Activated T-helper 9 cell treated with anti-CD3 and anti-CD28 coated beads, Interleukin-2, amount 50 U/mL, for 16 hours (primary cell): ENCODE data around the gene VPS33A.
"Not testable (repeated sequence)": the region's sequence is repeated elsewhere in the genome, so short reads cannot be mapped to it uniquely, and the experiment has no call there.

Experiments used
- DNase-seq: peaks from one replicate; pipeline ENCODE4 v3.0.0-alpha.2; 2020; ENCODE audit warnings: low read depth

VPS33A gene

DNA sequence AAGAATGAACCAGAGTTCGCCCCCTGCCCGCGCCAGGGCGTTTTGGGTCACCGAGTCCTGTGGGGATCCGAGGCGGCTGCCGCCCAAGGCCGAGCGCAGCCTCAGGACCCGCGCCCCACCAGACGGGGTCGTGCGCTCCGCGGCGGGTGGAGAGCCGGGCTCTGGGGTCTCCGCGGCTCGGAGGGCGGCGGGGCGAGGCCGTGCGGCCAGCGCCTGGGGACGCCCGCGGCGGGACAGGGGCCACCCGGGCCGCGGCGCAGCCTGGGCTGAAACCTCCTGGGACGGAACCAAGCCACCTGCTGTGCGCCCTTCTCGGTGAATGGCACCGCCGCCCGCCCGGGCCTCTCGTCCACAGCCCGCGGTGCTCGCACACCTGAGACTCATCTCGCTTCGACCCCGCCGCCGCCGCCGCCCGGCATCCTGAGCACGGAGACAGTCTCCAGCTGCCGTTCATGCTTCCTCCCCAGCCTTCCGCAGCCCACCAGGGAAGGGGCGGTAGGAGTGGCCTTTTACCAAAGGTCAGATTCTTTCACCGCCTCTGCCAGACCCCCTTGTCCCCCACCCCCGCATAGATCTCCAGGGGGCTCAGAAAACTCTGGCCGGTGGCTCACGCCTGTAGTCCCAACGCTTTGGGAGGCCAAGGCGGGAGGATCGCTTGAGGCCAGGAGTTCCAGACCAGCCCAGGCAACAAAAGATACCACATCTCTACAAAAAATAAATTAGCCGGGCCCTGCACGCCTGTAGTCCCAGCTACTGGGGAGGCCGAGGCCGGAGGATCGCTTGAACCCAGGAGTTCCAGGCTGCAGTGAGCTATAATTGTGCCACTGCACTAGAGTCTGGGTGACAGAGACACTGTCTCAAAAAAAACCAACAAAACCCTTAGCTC lies 61.9 kb downstream of the VPS33A start:
- no peak for DNase-seq

DNA sequence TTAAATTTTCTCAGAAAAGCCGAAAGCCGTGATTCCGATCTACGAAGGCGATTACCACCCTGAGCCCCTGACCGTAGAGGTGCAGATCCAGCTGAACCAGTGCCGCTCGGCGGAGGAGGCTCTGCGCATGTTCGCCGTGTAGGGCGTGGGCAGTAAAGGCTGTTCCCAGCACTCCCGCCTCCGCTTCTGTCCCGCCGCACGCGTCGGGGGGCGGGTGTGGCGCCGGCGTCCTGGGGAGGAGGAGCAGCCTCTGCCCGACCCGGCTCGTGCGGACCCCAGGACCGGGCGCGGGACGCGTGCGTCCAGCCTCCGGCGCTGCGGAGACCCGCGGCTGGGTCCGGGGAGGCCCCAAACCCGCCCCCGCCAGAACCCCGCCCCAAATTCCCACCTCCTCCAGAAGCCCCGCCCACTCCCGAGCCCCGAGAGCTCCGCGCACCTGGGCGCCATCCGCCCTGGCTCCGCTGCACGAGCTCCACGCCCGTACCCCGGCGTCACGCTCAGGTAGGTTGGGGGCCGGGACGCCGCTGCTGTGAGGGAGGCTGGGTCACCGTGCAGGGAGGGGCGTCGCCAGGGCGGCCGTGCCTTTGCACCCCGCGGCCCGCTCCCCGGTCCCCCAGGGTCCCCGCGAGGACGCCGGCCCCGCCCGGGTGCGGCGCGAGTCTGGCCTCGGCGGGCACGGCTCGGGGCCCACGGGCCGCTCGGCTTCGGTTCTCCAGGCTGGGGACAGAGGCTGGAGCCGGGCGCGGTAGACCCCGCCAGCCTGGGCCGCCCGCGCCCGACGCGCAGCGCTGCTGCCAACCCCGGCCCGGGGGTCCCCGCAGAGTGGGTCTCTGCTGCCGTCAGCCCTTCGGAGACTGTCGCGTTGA lies 62.8 kb downstream of the VPS33A start, which contains the start of gene B3GNT4:
B3GNT4 (plus strand) TSS at position 409 of the 866 bp plus-strand sequence. CDS start 910 bp downstream, outside the sequence.
- DNase-seq = peak; percentile 56

DNA sequence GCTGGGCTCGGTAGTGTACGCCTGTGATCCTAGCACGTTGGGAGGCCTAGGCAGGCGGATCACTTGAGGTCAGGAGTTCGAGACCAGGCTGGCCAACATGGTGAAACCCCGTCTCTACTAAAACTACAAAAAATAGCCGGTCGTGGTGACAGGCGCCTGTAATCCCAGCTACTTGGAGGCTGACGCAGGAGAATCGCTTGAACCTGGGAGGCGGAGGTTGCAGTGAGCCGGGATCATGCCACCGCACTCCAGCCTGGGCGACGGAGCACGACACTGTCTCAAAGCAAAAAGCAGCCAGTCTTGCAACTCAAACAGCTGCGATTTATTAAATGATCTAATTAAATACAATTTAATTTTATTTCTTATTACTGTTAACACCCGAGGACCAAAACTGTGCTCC lies 63.5 kb downstream of the VPS33A start:
- DNase-seq = not testable (repeated sequence)

DNA sequence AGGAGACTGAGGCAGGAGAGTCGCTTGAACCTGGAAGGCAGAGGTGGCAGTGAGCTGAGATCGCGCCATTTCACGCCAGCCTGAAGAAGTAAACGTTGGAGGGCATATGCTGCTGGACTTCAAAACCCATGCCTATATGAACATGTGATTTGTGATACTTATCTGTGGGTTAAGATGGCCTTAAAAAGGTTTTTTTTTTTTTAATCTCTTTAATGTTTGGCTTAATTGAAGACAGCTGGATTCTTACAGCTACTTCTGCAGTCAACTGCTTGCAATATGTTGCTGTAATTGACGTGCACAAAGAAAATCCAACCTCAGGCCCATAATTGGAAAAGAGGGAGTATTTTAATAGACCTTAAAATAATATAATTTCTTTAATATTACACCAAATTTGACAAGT lies 64.3 kb downstream of the VPS33A start:
- no peak for DNase-seq

DNA sequence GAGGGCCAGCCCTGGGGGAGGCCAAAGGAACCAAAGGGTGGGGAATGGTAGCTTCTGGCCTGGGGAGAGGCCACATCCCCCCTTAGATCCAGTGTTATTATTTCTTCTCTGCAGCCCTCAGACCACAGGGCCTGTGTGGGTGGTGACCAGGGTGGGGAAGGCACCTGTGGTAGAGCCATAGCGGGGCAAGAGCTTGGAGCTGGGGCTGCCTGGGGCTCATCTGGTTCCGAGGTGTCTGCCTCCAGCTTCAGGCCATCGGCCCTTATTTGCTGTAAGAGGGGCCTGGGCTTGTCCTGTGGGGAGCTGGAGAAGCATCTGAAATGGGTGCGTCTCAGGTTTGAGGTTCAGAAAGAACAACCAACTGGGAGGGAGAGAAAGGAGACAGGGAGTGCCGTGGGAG lies 64.9 kb downstream of the VPS33A start:
- DNase-seq = no peak

DNA sequence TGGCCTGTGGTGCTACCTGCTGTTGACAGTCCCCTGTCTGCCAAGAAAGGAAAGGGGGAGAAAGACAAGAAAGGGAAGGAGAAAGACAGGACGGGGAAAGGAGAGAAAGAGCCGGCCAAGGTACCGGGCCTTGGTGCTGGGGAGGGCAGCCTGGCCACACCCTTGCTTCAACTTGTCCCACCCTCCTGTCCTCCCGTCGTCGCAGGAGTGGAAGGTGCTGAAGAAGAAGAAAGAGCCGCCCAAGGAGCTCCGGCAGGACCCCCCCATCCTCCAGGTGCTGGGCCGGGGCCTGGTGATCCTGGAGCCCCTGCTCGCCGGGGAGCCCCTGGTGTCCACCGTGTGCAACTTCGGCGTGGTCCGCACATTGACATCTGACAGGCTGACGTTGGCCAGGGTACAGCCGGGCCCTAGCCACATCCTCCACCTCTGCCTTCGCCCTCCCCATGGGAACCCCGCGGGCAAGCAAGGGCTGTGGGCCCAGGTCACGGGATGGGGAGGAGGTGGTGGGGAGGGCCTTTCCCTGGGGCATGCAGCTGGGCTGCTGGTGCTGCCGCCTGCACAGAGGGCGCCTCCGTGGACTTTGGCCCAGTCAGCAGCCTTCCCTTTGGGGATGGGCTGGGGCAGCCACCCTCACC lies 65.6 kb downstream of the VPS33A start:
- no peak for DNase-seq

DNA sequence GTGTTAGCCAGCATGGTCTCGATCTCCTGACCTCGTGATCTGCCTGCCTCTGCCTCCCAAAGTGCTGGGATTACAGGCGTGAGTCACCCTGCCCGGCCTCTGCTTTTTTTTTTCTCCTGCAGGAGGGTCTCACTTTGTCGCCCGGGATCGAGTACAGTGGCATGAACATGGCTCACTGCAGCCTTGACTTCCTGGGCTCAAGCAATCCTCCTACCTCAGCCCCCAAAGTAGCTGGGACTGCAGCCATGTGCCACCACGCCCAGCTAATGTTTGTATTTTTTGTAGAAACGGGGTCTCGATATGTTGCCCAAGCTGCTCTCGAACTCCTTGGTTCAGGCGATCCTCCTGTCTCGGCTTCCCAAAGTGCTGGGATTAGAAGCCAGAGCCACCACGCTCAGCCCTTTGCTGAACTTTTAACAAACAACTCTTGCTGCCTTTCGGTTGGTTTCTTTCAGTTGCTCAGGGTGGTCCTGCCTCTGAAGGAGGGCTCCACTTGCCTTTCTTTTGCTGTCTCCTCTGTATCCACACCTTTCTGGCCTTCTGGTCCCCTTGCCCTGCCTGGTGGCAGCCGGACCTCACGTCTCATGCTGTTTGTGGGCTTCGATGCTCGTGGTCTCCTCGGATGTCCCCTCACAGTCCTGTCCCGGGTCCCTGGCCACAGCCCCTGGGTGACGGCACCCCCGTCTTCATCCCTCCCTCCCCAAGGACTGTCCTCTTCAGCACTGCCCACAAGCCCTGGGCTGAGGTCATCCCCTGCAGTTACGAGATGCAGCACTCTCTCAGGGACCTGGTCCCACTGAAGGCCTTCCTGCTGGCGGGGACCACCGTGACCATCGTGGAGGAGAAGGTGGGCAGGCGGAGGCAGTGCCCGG lies 66.6 kb downstream of the VPS33A start:
- DNase-seq = no peak

DNA sequence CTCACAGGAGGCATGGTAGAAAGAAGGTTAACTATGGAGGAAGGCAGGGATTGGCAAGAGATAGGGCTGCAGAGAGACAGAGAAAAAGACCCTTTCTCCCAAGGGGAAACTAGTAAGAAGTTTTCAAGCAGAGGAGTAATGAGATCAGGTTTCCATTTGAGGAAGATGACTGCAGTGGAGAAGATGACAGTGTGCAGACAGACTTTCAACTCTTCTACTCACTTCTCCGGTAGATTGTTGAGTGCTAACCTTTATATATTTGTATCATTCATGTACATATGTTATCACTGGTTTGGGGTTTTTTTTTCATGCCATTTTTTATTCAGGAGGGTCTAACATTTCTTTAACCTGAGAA lies 68.7 kb downstream of the VPS33A start:
- no peak for DNase-seq

DNA sequence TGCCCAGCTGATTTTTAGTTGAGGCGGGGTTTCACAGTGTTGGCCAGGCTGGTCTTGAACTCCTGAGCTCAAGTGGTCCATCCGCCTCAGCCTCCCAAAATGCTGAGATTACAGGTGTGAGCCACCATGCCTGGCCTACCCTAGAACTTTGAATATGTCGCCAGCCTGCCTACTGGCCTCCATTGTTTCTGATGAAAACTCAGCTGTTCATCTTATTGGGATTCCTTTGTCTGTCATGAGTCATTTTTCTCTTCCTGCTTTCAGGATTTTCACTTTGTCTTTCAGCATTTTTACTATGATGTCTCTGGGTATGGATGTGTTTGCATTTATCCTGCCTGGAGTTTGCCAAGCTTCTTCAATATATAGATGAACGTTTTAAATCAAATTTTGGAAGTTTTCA lies 70.9 kb downstream of the VPS33A start:
- no peak for DNase-seq

DNA sequence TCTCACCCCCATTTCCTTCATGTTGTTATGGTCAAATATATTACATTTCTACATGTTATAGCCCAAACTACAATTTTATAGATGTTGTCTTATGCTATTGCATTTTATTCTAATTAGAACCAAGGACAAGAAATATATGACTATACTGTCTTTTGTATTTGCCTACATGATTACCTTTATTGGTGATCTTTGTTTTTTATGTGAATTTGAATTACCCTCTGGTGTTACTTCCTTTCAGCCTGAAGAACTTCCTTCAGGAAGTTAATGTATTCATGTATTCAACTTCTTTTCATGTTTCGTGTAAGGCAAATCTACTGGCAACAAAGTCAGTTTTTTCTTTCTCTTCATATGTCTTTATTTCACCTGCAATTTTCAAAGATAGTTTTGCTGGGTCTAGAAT lies 71.5 kb downstream of the VPS33A start:
- no peak for DNase-seq

DNA sequence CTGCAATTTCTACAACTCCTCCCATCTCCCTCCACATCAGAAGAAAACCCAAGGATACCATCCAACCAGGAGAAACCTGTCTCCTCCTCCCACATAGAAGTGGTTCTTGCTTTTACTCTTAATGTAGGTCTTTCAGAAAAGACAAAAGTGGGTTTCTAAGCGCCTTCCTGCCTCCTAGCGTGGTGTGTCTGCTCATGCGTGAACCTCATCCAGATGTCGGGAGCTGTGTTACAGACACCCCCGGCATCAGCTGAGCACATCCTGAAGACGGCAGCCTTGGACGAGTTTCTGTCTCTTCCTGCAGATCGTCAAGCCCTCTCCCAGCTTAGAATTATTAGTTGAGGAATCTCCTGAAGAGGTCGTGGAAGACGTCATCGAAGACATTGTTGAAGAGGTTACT lies 73.9 kb downstream of the VPS33A start:
- no peak for DNase-seq

DNA sequence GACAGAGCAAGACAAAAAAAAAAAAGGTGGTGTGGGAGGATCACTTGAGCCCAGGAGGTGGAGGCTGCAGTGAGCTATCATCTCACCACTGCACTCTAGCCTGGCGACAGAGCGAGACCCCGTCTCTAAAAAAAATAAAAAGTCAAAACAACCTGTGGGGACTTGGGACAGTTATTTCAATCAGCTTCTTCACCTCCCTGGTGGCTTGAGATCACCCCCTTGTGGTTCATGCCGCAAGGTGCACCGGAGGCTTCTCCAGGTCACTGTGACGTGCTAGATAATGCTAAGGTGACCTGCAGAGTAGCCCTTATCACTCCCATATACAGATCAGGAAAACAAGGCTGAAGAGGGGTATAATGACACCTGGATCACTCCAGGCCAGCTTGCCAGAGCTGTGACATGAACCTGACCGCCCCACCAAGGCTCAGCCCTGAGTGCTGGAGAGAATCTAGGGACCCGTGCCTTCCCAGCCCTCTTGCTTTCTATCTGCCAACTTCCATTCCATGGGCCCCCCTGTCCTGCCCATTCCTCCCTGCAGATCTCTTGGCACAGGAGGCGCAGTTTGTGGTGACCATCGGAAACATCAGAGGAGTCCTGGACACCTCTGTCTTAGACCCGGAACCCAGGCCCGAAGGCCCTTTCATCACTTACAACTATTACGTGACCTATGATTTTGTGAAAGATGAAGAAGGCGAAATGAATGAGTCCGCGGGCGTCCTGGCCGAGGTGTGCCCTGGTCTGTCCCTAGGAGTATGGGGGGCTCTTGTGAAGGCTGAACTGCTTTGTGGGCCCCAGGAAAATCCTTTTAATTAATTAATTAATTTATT lies 75.2 kb downstream of the VPS33A start:
- no peak for DNase-seq

DNA sequence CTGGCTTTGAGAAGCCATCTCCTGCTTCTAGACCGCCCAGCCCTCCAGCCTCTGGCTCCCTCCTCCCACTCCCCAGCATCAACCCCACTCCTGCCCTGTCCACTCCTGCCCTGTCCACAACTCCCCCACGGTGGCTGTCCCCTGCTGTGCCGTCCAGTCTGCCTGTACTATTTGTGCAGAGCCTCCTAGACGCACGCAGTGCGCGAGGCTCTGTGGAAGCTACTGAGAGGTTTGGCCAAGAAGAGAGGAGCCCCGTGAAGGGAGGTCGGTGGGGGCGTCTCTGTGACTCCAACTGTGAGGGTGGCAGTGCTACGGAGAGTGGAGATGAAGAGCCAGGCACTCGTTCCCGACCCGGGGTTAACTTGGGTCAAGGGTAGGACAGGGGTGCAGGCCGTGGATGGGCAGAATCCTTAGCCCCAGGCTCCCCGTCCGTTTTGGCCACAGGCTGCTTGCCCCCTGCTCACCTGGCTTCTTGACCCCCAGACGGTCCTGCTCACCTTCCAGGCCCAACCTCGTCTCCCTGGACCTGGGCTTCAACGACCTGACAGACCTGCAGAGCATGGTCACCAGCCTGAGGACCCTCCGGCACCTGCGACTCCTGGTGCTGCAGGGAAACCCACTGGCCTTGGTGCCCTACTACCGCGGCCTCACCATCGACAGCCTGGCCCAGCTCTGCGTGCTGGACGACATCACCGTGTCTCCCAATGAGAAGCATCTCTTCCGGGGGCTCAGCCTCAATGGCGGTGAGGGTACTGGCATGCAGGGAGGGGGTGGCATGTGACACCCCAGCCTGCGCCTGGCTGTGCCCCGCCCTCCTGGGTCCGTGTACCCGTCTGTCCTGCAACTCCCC lies 76.4 kb downstream of the VPS33A start:
- no peak for DNase-seq

DNA sequence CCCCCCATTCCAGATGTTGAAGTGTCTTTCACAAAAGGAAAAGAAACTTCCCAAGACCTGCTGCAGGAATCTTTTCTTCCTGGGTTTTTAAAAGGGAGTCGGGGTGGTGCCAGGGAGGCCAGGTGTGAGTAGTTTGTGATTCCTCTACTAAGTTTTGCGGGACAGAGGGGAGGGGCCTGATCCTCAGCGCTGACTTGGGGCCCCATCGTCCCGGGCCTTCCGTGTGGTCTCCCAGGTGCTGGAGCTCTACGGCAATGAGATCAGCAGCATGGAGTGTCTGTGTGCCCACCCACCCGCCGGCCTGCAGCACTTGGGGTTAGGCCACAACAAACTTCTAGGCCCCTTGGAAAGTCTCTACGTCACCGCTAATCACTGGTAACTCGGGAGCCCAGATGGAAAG lies 78.8 kb downstream of the VPS33A start:
- no peak for DNase-seq

DNA sequence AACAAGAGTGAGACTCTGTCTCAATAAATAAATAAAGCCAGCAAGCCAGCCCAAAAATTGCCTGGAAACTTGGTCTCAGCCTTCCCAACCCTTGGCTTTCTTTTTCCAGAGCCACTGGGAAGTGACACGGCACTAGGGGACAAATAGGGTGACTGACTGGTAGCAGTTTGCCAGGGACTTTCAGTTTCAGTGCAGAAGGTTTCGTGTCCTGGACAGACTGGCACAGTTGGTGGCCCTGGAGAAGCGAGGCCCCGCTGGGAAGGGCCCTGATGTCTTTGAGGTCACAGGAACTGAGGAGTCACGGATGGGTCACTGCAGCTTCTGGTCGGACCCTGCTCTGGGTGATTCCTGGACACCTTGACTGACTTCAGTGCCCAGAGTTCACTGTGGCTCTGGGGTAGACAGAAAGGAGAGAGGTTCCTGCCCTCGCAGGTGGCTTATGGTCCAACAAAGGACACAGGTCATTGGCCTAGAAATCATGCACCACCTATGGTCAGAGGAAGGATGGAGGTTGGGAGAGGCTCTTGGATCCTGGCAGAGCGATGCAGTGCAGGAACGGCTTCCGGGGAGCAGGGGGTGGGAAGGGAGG lies 80.7 kb downstream of the VPS33A start:
- DNase-seq = no peak

DNA sequence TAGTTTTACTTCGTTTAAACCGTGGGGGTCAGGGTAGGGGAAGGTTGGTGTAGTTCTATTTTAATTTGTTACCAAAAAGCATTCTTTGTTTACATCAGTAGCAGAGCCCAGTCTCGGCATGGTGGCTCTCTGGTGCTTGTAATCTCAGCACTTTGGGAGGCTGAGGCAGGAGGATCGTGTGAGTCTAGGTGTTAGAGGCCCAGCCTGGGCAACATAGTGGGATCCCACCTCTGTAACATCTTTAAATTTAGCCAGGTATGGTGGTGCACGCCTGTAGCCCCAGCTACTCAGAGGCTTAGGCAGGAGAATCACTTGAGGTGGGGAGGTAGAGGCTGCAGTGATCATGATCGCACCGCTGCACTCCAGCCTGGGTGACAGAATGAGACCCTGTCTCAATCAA lies 81.2 kb downstream of the VPS33A start:
- DNase-seq = no peak

DNA sequence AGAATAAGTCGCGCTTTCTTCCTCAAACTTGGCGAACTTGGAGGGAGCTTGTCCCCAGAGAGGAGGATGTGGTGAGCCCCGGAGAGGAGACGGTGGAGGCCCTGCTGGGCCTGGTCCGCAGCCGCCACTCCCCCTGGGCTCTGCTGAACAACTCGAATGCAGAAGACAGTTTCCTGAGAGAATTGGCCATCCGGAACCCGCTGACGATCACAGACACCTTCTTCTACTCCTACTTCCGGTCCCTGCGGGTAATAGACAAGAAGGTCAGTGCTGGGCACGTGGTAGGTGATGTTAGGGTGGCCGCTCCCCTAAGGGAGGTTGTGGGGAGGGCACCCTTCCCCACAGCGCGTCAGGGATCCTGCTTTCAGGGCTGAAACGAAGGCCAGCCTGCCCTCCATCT lies 81.8 kb downstream of the VPS33A start:
- no peak for DNase-seq

DNA sequence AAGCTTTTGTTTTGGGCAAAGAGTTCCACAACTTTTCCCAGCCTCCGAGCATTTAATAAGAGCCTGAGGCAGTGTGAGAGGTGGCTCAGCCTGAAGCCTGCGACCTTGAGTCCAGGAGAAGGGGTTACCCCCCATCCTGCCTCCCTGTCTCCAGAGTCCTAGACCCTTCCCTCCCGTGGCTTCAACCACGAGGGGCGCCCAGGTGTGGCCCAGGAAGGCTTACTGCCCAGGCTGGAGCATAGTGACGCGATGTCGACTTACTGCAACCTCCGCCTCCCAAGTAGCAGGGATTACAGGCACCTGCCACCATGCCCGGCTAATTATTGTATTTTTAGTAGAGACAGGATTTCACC lies 82.7 kb downstream of the VPS33A start:
- DNase-seq = no peak

DNA sequence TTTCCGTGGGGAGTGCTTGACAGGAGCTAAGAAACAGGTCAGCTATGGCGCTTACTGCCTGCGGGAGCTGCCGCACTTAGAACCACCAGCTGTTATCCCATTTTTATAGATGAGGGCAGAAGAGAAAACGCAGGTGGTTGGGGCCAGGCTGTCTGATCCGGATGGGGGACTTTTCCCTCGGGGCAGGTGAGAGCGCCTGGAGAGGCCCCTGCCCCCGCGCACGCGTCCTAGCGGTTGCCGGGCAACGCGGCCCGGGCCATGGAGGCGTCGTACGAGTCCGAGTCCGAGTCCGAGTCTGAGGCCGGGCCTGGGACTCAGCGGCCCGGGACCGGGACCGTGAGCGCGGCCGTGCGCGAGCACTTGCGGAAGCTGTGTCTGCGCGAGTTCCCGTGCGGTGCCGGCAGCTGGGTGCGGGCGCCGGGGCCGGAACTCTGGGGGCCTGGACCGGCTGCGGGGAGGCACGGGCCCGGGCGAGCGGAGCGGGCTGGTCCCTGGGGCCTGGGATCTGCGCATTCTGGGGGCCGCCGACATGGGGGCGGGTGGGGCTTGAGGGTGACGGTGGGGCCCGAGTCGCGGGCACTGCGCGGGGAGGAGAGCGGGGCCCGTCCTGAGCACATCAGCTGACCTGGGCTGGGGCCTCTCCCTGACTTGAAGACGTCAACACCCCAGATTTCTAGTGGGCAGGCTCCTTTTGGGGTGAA lies 83.3 kb downstream of the VPS33A start, which contains the start of gene LRRC43:
LRRC43 (plus strand) TSS at position 237 of the 701 bp plus-strand sequence; CDS start at position 259, 22 bp downstream.
- no peak for DNase-seq
